ENCODE data around the gene CAMSAP3.
"Not testable (repeated sequence)": the region's sequence is repeated elsewhere in the genome, so short reads cannot be mapped to it uniquely, and the experiment has no call there.

The CAMSAP3 gene

GRCh38 chr19:7577422-7577821 lies 18.2 kb upstream of the CAMSAP3 start:
- DNase-seq (ENCODE audit: low read depth, low spot score) = not testable (repeated sequence)

GRCh38 chr19:7578127-7578526 lies 17.5 kb upstream of the CAMSAP3 start:
- no peak for DNase-seq (ENCODE audit: low read depth, low spot score)

GRCh38 chr19:7579182-7579581 lies 16.5 kb upstream of the CAMSAP3 start:
- DNase-seq (ENCODE audit: low read depth, low spot score) = no peak

DNA sequence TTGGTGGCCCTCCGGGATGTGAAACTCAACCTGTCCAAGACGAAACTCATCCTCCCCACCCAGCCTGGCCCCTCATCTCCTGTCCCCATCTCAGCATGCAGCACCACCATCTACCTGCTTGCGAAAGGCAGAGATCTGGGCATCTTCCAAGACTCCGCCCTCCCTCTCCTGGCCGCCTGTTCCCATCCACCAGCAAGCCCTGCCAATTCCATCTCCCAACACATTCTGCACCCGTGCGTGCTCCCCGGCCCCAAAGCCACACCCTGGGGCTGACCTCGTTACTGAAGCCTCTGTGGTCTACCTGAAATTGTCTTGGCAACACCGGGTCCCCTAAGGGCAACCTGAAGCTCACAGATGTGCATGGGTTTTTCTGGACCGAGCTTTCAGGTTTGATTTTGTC lies 13.2 kb upstream of the CAMSAP3 start:
- no peak for DNase-seq (ENCODE audit: low read depth, low spot score)

- no peak for DNase-seq (ENCODE audit: low read depth, low spot score)
Measured at GRCh38 chr19:7589822-7590221, 5.8 kb upstream of the CAMSAP3 start.

GRCh38 chr19:7590256-7590655 lies 5.4 kb upstream of the CAMSAP3 start:
- no peak for DNase-seq (ENCODE audit: low read depth, low spot score)

- DNase-seq (ENCODE audit: low read depth, low spot score) = no peak
Measured at GRCh38 chr19:7596211-7596937, 711 bp downstream of the CAMSAP3 start.

- DNase-seq (ENCODE audit: low read depth, low spot score) = no peak
Measured at GRCh38 chr19:7597689-7598088, 2.0 kb downstream of the CAMSAP3 start.

GRCh38 chr19:7598180-7598579 lies 2.5 kb downstream of the CAMSAP3 start:
- no peak for DNase-seq (ENCODE audit: low read depth, low spot score)

DNA sequence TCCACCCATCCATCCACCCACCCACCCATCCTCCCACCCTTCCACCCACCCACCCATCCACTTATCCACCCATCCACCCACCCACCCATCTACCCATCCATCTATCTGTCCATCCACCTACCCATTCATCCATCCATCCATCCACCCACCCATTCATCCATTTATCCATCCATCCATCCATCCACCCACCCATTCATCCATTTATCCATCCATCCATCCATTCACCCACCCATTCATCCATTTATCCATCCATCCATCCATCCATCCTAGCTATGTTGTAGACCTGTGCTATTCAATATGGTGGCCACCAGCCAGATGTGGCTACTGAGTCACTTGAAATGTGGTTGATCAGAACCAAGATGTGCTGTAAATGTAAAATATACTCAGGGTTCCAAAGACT lies 5.1 kb downstream of the CAMSAP3 start:
- DNase-seq (ENCODE audit: low read depth, low spot score) = no peak

- no peak for DNase-seq (ENCODE audit: low read depth, low spot score)
Measured at GRCh38 chr19:7602240-7602934, 6.7 kb downstream of the CAMSAP3 start.

GRCh38 chr19:7602935-7603497 lies 7.4 kb downstream of the CAMSAP3 start:
- no peak for DNase-seq (ENCODE audit: low read depth, low spot score)

- DNase-seq (ENCODE audit: low read depth, low spot score) = no peak
Measured at GRCh38 chr19:7603919-7604318, 8.3 kb downstream of the CAMSAP3 start.

DNA sequence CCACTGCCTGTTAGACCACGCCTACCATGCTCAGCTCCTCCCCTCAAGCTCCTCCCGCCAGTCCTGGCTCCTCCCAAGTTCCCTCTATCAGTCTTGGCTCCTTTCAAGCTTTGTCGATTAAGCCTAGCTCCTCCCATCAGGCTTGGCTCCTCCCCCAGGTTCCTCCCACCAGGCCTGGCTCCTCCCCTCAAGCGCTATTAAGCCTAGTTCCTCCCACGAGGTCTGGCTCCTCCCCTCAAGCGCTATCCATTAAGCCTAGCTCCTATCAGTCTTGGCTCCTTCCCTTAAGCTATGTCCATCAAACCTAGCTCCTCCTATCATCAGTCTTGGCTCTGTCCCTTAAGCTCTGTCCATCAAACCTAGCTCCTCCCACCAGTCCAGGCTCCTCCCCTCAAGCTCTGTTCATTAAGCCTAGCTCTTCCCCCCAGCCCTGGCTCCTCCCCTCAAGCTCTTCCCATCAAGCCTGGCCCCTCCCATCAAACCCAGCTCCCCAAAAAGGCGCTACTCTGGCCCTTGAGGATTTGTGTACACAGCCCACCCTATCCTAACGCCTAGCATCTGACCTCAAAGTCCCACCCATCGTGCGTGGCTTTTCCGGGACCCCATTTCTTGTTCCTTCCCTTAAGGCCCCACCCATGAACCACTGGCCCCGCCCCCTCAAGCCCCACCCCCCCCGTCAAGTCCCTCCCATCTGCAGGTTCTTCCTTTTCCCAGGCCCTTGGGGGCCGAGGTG lies 10.0 kb downstream of the CAMSAP3 start:
- DNase-seq (ENCODE audit: low read depth, low spot score) = no peak

DNA sequence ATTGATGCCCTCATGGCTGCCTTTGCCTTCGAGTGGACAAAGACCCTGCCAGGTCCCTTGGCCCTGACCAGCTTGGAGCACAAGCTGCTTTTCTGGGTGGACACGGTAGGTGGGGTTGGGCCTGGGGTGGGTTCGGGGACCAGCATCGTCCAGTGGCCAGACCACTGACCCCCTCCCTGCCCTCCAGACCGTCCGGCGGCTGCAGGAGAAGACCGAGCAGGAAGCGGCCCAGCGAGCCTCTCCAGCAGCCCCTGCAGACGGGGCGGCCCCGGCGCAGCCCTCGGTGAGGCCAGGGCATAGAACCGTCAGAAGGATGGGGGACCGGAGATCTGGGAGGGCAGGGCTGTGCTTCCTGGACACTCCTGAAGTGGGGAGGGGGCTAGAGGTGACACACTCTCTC lies 10.6 kb downstream of the CAMSAP3 start:
- DNase-seq (ENCODE audit: low read depth, low spot score) = no peak

DNA sequence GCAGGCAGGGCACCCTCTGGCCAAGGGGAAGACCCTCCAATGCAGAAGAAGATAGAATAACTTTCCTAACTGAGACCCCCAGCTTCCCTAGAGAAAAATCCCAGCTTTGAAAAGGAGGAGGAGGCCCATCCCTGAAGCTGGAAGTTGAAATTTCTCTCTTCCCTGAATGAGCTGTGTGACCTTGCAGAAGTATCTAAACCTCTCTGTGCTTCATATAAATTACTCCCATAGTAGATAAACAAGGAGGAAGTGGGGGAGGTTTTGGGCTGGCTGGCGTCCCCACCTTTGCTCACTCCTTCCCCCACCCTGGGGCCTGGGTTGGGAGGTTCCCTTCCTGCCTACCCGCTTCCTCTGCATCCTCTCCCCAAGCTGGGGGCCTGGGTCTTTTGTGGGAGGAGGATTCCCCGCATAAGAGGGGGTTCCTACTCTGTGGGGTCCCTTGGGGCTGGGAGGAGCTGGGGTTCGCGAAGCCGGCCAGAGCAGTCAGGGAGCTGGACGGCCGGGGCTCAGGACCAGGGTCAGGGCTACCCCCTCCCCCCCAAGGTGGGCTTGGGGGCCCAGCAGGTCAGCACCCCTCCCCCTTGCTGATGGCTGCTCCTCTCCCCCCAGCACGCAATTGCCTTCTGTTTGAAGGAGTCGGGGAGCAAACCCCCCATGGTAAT lies 11.7 kb downstream of the CAMSAP3 start:
- DNase-seq (ENCODE audit: low read depth, low spot score) = no peak

DNA sequence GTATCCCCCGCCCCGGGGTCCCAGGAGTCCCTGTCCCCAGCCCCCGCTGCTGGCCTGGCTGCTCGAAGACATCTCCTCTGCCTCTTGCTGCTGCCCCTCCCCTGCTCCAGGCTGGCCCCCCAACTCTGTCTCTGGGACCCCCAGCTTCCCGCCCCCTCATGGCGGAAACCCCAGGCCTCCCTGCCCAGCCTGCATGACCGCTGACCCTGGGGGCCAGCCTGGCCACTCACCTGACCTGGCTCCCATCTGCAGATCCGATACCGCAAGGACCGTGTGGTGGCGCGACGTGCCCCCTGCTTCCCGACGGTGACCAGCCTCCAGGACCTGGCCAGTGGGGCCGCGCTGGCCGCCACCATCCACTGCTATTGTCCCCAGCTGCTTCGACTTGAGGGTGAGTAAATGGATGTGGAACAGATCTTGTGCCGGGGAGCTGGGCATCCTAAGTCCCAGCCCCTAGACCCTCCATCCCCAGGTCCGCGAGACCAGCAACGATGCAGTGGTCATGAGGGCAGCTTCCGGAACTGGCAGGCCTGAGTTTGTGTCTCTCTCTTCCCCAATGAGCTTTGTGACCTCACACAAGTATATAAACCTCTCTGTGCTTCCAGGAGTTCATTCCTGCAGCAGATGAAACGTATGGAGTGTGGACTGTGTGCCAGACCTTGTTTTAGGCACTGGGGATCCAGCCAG lies 12.4 kb downstream of the CAMSAP3 start:
- DNase-seq (ENCODE audit: low read depth, low spot score) = no peak

DNA sequence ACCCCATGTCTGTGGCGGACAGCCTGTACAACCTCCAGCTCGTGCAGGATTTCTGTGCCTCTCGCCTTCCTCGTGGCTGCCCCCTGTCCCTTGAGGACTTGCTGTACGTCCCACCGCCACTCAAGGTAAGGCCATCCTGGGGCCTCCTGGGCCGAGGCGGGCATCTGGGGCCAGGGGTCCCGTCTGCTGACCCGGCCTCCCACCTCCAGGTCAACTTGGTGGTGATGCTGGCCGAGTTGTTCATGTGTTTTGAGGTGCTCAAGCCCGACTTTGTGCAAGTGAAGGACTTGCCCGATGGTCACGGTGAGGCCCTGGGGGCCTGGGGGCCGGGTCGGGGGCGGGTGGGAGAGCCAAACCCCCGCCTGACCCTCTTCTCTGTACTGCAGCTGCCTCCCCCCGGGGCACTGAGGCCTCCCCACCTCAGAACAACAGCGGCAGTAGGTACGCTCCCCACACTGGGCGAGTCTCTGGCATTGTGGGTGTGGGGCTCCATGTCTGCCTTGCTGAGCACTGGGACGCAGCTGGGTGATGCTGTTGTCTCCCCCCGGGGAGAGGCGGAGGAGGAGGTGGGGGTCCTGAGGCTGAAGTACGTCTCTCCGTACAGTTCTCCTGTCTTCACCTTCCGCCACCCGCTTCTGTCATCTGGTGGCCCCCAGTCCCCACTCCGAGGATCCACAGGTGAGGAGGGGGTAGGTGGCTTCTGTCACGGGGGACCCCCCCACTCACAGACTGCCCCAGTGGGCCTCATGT lies 15.0 kb downstream of the CAMSAP3 start:
- no peak for DNase-seq (ENCODE audit: low read depth, low spot score)

GRCh38 chr19:7611541-7612279 lies 16.0 kb downstream of the CAMSAP3 start:
- DNase-seq (ENCODE audit: low read depth, low spot score) = no peak

Measured in smooth muscle cell of the brain vasculature (primary cell).